ENCODE results near the gene SIM2.

DNA sequence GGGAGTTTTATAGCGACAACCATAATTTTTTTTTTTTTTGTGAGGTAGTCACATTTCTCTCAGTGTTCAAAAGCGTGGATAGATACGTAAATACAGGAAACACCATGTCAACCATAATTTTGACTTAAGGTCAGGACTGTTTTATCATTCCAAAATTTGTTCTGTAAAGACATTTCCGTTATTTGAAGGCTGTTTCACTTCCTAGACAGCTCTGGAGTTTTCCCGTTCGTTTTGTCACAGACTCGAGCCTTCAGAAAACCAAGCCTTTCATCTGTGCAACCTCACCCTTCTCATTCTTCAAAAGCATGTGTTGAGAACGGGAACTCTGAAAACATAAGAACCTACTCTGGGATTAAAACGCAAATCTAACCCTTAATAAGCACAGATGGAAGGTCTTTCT lies 17.9 kb downstream of the SIM2 start:
- TF ChIP-seq, protein P1, sequence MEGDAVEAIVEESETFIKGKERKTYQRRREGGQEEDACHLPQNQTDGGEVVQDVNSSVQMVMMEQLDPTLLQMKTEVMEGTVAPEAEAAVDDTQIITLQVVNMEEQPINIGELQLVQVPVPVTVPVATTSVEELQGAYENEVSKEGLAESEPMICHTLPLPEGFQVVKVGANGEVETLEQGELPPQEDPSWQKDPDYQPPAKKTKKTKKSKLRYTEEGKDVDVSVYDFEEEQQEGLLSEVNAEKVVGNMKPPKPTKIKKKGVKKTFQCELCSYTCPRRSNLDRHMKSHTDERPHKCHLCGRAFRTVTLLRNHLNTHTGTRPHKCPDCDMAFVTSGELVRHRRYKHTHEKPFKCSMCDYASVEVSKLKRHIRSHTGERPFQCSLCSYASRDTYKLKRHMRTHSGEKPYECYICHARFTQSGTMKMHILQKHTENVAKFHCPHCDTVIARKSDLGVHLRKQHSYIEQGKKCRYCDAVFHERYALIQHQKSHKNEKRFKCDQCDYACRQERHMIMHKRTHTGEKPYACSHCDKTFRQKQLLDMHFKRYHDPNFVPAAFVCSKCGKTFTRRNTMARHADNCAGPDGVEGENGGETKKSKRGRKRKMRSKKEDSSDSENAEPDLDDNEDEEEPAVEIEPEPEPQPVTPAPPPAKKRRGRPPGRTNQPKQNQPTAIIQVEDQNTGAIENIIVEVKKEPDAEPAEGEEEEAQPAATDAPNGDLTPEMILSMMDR (IDR thresholded peaks at IDR 0.05; ENCODE audit: borderline replicate concordance, extremely low read depth, low read length, poor library complexity, severe bottlenecking) = no peak
- TF ChIP-seq EZH2 (IDR thresholded peaks at IDR 0.05; ENCODE audit: borderline replicate concordance, low read depth, low read length, severe bottlenecking) = no peak

Measured in DND-41 (cell line).